GM12801 (cell line): ENCODE results near the gene TXLNG.

Experiments
- TF ChIP-seq, protein P1 (sequence below): IDR thresholded peaks from one replicate; pipeline ENCODE4 v1.5.1; 2011; ENCODE audit warnings: control low read depth; ENCODE audit not compliant: insufficient read length; ENCODE audit errors: extremely low read depth

Gene TXLNG

DNA sequence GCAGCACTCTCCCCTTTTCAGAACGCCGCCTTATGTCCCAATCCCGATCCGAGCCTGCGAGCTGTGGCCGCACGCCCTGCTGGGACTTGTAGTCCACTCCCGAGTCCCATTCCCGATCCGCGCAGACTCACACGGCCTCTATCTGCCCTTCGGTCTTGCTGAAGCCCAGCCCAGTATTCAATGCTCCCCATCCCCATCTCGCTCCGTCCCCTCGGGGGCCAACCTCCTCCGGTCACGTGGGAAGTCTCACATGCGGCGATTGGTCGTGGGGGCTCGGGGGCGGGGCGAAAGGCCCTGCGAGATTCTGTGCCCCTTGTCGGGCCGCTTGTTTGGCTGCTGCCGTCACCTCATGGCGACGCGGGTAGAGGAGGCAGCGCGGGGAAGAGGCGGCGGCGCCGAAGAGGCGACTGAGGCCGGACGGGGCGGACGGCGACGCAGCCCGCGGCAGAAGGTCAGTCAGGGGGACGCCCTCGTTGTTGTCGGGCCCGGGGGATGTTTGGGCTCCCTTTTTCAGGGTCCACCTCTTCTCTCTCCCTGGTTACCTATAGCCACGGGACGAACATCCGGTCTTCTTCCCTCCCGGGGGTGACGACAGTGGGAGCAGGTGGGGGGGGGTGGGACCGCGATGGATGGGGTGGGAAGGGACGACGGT is at the start of gene TXLNG:
TXLNG (plus strand) TSS at position 328 of the 652 bp plus-strand sequence; CDS start at position 350, 22 bp downstream.
- TF ChIP-seq, protein P1, sequence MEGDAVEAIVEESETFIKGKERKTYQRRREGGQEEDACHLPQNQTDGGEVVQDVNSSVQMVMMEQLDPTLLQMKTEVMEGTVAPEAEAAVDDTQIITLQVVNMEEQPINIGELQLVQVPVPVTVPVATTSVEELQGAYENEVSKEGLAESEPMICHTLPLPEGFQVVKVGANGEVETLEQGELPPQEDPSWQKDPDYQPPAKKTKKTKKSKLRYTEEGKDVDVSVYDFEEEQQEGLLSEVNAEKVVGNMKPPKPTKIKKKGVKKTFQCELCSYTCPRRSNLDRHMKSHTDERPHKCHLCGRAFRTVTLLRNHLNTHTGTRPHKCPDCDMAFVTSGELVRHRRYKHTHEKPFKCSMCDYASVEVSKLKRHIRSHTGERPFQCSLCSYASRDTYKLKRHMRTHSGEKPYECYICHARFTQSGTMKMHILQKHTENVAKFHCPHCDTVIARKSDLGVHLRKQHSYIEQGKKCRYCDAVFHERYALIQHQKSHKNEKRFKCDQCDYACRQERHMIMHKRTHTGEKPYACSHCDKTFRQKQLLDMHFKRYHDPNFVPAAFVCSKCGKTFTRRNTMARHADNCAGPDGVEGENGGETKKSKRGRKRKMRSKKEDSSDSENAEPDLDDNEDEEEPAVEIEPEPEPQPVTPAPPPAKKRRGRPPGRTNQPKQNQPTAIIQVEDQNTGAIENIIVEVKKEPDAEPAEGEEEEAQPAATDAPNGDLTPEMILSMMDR = no peak

- TF ChIP-seq, protein P1 = no peak
Measured at GRCh38 chrX:16737024-16737423, 49.2 kb upstream of the TXLNG start.

DNA sequence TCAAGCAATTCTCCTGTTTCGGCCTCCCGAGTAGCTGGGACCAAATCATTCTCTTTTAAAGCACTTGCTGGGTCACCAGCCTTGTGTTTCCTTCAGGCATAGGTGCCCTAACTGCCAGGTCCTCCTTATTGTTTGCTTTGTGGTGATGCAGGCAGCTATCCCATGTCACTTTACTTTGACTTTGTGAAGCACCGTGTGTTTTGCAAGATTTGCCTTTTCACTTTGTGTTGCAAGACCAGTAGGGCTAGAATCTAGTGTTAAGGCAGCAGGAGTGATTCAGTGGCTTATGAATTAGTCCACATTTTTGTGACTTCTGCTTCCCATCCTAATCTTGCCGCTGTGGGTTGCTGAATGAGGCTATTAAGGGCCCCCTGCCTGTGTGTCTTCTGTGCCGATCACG is 46.7 kb upstream of the TXLNG start:
- TF ChIP-seq, protein P1 = no peak

DNA sequence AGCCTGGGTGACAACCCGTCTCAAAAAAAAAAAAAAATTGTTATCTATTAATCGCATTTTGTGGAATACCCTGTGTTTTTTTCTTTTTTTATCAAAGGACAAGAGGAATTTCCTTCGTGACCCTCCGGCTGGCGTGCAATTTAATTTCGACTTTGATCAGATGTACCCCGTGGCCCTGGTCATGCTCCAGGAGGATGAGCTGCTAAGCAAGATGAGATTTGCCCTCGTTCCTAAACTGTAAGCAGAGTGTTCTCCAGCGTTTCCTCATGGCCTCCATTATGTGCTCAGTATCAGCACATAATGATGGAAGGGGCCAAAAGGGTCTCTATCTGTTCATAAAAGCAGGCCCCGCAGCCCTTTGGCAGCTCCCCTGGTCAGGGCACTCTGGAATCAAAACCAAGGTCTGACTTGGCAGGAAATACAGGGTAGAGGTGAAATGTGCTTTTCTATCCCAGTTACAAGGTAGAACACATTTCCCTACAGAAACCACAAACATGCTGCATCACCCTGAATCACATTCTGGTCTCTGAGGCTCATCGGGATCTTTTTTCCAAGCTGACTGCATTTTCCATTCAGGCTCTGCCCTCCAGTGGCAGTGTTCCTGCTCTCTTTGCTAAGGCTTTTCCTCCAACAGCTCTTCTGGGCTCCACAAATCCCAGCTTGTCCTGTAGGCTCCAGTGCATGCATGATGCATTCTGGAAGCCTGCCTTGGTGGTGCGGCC is 42.5 kb upstream of the TXLNG start:
- TF ChIP-seq, protein P1 = no peak

GRCh38 chrX:16745102-16745501 is 41.2 kb upstream of the TXLNG start:
- TF ChIP-seq, protein P1 = no peak

DNA sequence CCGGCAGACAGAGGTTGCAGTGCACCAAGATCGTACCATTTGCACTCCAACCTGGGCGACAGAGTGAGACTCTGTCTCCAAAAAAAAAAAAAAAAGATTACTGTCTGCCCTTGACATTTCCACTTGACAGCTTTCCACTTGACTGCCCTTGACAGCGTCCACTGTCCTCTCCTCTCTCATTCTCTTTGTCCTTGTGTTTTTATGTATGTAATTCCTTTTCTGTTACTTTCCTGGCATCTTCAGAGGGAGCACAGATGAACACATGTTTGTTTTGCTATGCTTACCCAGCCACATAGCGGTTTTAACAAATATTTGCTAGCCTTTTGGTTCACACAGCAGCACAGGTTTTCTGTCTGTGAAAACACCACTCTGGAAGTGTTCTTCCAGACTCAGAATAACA is 40.6 kb upstream of the TXLNG start:
- TF ChIP-seq, protein P1 = no peak

GRCh38 chrX:16748425-16748824 is 37.8 kb upstream of the TXLNG start:
- TF ChIP-seq, protein P1 = no peak
